RPMI7951 (cell line): ENCODE results near the gene ZNF483. TPM values are rescaled to one million over a fixed set of nuclear protein-coding genes. Genes with fewer than 3 reads are reported as not detected.
A peak's percentile ranks its signal among the peaks of the same experiment; 100 is the strongest.
"Not testable (repeated sequence)": the region's sequence is repeated elsewhere in the genome, so short reads cannot be mapped to it uniquely, and the experiment has no call there.

Experiments
- DNase-seq: peaks from one replicate; pipeline ENCODE4 v3.0.0-alpha.2; 2012; ENCODE audit warnings: low read depth
- total RNA-seq: library from RNA; depleted of rRNA; stranded (reverse); fragments of >200 nt; shearing (Covaris generic); gene quantifications from 2 replicates; pipeline ENCODE4 v1.2.3, GENCODE V29; 2014; rRNA removed

Gene ZNF483
- 0.96 and 0.98 TPM in 2 replicates for total RNA-seq

DNA sequence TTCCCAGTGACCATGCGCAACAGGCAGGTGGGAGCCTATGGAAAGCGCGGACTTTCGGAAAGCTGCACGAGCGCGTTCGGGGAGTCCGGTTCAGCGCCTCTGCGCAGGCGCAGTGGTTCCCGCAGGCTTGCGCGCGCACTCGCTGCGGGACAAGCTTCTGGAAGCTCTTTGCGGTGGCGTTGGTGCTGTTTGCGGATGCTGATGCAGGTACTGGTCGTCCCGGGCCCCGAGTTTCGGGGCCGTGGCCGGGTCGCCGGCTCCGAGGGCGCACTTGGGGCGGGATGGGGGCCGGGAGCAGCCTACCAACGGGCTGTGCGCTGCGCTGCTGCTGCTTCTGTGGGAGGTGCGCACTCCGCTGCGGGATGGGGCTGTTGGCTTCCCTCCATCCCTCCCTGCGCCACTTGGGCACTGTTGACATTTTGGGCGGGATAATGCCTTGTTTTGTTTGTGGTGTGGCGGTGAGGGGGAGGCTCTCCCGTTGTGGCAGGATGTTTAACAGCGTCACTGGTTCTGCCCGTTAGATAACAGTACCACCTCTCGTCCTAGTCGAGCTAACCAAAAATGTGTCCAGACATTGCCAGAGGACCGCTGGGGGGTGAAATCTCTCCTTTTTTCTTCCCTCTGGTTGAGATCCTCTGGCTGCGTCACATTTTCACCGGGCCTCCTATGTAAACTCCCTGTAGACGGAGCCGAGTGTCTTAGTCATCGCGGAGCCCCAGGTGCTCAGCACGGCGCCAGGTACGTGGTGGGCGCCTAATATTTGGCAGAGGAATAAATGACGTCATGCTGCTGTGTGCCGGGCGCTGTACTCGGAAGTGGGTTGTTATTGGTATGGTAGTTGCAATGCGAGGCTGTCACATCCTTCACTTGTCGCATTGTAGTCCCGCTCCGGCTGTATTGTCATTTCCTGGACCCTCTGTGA, at the start of gene ZNF483:
TSS of gene ZNF483 (plus strand) at position 124 of the 922 bp plus-strand sequence. CDS start 2,217 bp downstream, outside the sequence.
- peak; percentile 71 for DNase-seq

DNA sequence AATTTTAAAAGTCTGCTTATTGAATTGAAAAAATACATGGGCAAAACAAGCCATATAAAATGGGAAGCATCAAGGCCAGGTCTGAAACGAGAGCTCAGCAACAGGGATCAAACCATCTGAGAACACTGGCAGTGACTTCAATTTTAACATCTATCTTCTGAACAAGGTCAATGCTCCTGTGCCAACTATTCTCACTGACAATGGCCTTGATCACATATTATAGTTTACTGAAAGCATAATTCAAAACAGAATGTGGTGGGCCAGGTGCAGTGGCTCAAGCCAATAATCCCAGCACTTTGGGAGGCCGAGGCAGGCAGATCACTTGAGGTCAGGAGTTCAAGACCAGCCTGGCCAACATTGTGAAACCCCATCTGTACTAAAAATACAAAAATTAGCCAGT, 49.8 kb upstream of the ZNF483 start:
- DNase-seq: no peak

DNA sequence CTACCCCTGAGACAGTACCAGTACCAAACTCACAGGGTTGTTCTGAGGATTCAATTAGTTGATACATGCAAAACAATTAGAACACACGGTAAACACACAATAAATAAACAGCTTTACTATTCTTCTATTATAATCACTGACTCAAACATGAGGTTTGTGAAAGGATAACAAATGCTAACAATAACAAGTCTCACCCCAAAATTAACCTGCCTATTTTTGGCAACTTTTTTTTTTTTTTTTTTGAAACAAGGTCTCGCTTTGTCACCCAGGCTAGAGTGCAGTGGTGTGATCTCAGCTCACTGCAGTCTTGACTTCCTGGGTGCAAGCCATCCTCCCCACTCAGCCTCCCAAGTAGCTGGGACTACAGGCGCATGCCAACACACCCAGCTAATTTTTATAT, 47.3 kb upstream of the ZNF483 start:
- DNase-seq: no peak

DNA sequence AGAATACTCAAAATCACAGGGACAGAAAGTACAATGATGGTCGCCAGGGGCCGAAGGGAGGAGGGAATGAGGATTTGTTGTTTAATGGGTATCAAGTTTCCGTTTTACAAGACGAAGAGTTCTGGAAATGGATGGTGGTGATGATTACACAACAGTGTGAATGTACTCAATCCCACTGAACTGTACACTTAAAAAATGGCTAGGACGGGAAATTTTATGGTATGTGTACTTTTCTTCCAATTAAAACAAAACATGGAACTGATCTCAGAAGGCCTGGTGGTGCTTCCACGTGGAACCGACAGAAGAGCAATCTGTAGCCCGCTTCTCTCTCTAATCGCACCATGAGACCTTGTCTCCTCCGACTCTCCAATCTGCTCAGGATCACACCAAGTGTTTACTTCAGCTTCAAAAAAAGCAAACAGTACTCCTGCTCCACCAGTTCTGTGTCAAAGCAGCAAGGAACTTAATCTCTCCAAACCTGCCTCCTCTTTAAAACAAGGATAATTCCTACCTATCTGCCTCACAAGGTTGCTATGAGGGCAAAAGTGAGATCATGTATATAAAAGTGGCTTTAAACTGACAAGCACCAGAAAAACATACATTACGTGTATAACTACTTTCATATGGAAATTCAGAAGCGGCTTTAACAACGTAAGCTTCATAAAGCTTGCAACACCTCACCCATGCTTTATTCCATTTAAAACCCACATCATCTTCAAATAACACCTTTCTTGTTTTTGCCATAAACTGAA, 42.9 kb upstream of the ZNF483 start:
- peak; percentile 41 for DNase-seq

DNA sequence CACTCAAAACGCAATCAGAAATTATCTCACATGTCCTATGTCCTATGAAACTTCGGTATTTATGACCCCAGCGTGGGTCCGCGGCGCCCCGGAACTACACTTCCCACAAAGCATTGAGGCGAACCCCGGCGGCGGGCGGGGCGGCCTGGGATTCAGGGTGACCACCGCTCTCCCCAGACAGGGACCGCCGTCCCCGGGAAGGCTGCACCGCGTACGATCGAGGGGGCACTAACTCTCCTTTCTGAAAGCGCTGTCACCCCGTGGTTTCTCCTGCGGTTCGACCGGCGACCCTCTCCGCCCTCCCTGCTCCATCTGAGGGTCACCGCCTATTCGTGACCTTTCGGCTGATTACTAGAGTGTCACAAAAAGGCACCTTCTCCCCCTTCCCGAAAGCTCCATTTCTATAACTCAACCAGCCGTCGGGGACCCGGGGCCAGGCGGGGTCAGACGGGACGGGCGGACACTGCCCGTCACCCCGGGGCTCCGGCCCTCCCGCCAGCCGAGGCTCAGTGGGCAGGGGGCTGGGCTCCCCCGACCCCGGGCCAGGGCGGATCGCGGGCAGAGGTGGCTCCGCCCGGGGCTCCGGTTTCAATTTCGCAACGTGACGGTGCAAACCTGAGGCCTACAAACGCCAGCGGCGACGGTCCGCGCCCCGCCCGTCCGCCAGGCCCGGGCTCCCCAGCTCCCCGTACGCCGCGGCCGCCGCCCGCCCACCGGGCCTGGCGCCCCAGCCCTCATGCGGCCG, 42.1 kb upstream of the ZNF483 start:
- peak; percentile 56 for DNase-seq

DNA sequence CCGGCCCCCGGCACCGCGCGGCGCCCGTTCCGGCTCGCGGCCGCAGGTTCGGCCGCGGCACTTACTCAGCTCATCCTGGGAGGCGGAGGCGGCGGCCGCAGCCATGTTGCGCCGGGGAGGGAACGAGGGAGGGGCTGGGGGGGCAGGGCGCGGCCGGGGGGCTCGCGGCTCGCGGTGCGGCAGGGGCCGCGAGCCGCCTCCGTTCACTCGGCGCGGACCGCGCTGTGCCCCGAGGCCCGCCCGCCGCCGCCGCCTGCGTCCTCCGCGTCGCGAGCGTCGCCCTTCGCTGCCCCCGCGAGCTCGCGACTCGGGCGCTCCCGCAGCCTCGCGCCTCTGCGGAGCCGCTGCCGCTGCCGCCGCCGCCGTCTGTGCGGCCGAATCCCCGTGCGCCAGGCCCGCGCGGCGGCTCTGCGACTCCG, 41.5 kb upstream of the ZNF483 start:
- no peak for DNase-seq

DNA sequence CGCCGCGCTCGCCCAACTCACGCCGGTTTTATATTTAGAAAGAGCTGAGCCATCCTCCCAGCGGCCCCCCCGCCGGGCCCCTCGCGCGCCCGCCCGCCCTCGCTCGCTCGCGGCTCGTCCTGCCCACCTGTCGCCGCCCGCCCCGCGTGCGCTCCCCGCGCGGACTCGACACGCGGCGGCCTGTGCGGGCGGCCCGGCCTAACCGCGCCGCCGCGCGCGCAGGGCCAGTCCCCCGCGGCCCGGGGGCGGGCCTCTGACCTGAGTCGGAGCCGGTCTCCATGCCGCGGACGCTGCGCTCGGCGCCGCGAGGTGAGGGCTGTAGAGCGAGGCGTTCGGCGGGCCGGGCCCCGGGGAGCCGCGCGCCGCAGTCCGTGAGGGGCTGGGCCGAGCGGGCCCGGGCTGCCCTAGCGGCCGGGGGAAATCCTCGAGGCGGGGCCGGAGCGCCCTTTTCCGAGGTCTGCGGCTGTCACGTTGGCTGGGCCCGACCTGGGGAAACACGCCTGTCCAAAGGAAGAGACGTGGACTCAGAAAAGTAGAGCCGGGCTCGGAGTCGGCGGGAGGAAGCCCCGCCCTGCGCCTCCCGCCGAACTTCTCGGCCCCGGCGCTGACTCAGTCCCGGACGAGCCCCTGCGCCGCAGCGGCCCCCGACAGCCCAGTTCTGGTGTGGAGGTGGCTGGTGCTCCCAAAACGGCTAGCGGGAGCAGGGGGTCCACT, 41.0 kb upstream of the ZNF483 start, which contains the start of gene ECPAS:
TSS of gene ECPAS (minus strand) at position 526 of the 714 bp plus-strand sequence. CDS start 11,465 bp downstream, outside the sequence.
- peak; percentile 83 for DNase-seq

DNA sequence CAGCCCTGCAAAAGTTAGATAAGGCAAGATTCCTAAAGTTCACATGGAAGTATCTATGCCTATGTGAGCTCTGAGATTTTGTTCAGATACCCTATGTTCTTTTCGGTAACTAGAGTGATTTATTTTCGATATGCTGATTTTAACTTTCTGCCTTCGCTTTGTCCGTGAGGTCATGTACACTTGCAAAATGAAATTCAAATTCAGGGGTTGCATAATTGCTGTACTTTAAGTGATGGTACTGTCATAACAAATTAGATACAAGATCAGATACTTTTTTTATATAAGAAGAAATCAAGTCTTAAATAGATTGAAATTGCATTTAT, 40.4 kb upstream of the ZNF483 start:
- no peak for DNase-seq

DNA sequence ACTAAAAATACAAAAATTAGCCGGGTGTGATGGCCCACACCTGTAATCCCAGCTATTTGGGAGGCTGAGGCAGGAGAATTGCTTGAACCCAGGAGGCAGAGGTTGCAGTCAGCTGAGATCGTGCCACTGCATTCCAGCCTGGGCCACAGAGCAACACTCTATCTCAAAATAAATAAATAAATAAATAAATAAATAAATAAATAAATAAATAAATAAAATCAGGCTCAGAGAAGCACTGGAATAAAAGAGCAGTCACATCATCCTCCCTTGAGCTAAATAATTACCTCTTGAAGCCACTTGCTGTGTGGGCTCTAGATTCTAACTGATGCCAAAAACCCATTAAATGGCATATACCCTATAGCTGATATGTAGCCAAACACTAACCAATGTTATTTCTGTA, 27.8 kb upstream of the ZNF483 start:
- not testable (repeated sequence) for DNase-seq

DNA sequence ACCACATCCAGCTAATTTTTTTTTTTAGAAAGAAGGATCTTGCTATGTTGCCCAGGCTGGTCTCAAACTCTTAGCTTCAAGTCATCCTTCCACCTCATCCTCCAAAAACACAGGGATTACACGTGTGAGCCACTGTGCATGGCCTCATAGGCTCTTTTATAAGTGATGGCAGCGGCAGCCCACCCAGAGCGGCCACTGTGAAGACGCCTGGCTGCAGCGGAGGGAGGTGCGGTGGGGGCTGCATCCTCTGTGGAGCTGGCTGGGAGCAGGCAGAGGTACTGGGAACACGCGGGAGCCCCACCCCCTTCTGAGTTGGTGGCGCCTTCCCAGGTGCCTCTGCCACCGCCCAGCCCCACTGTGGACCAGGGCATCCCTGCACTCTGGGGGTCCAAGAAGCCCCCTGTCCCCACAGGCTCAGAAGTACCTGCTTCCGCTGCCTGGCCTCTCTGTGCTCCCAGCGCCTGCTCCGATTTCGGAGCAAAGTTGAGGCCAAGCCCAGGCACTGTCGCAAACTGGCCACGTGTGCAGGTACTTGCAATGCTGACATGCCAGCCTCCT, 23.9 kb upstream of the ZNF483 start:
- DNase-seq: no peak

DNA sequence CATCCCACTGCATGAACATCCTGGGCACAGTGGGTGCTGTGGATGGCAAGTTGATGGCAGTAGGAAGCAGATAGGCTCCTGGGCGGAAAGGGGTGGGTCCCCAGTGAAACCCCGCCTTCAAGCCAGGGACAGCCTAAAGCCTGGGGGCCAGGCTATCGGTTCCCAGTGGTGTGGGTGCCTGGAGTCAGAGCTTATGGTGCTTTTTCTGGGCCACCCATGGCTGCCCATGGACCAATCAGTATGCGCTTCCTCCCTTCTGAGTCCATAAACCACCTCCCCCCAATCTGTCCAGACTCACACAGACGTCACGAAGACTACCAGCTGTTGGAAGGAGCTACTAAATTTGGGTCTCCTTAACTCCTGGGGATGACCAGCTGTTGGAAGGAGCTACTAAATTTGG, 23.3 kb upstream of the ZNF483 start:
- DNase-seq: no peak

DNA sequence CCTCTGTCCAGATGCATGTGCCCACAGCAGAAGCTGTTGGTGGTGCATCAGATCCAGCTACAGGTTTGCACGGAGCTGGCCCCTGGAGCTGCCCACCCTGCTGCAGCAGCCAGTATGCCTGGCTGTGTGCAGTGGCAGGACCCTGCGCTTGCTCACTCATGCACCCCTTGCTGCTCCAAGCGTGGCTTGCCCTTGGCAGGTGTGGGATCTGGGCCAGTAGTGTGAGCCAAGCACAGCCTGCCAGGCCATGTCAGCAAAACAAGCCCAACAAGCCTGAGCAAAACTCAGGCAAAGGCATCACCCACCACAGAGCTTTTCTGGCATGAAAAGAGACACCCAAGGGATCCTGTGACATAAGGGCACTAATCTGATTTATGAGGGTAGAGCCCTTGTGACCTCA, 22.5 kb upstream of the ZNF483 start:
- no peak for DNase-seq

DNA sequence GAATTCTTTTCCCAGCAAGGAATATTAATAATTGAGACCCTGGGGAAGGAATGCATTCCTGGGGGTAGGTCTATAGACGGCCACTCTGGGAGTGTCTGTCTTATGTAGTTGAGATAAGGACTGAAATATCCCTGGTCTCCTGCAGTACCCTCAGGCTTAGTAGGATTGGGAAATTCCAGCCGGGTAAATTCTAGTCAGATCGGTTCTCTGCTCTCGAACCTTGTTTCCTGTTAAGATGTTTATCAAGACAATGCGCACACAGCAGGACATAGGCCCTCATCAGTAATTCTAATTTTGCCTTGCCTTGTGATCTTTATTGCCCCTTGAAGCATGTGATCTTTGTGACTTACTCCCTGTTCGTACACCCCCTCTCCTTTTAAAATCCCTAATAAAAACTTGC, 13.4 kb upstream of the ZNF483 start:
- not testable (repeated sequence) for DNase-seq

DNA sequence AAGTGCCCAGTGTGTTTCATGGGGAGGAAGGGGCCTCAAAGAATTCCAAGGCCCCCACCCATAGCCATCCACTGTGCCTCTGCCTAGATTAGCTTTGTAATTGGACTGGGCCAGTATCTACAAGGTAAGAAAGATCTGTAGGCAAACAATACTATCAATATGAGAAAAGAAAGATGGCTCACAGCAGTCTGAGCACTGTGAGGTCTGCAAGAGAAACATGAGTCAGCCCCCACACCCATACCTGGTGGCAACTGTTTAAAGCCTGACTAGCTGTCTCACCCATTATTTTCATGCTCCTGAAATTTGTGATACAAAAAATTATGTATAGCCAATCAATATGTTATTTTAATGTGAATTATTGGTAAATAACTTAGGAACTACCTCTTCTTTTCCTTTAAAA, 10.0 kb upstream of the ZNF483 start:
- DNase-seq: no peak

DNA sequence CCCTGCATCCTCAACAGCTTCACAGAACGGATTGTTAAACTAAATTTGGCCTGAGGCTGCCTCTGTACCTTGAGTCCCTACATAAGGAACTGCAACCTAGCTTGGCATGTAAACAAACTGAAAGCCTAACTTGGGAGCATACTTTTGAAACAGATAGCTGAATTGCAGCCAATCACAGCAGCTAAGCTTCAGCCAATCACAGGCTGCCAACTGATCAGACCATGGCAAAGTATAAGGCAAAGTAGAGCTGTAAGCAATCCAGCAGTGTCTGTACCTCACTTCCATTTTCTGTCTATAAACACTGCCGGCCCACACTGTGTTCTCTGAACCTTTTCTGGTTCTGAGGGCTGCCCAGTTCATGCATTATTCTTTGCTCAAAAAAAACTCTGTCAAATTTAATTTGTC, 8.9 kb upstream of the ZNF483 start:
- DNase-seq: peak; percentile 64

DNA sequence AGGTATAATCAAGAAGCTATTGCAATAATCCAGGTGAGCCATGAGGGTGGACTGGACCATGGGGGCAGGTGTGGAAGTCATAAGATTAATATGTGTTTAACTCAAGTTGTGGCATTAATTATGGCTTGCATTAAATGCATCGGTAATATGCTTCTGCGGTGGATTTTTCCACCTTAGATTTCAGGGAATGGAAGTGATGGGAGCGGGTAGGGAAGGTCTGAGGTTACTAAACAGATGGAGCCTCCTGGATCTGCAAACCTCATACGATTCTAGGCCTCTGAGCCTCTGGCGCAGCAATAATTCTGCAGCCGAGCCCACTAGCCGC, 286 bp upstream of the ZNF483 start:
- DNase-seq: no peak

DNA sequence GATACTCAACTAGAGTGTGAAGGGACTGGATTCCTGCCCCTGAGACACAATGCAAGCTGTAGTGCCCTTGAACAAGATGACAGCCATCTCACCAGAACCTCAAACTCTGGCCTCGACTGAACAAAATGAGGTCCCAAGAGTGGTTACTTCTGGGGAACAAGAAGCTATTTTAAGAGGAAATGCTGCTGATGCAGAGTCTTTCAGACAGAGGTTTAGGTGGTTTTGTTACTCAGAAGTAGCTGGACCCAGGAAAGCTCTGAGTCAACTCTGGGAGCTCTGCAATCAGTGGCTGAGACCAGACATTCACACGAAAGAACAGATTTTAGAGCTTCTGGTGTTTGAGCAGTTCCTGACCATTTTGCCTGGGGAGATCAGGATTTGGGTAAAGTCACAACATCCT, 2.4 kb downstream of the ZNF483 start:
- no peak for DNase-seq

DNA sequence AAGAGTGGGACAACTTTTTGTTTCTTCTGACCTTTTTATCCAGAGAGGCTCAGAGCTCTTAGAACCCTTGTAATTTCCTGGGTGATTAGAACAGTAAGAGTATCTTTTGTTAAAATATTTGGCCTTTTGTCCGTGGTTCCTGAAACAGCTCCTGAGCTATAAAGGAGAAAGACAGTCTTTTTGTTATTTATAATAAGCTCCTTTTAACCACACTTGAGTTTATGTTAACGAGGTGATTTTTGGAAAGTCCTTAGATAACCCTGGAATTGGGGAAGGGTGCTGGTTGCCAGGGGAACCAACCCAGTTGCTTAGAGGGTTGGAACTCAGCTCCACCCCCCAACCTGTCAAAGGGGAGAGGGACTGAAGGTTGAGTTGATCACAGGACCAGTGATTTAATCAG, 4.8 kb downstream of the ZNF483 start:
- no peak for DNase-seq

DNA sequence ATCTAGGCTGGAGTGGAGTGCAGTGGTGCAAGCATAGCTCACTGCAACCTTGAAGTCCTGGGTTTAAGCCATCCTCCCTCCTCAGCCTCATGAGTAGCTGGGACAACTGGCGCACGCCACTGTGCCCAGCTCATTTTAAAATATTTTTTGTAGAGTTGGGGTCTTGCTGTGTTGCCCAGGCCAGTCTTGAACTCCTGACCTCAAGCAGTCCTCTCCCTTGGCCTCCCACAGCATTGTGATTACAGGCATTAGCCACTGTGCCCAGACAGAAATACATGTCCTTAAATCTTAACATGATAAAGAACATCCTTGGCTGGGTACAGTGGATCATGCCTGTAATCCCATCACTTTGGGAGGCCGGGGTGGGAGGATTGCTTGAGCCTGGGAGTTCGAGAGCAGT, 6.7 kb downstream of the ZNF483 start:
- DNase-seq: no peak

DNA sequence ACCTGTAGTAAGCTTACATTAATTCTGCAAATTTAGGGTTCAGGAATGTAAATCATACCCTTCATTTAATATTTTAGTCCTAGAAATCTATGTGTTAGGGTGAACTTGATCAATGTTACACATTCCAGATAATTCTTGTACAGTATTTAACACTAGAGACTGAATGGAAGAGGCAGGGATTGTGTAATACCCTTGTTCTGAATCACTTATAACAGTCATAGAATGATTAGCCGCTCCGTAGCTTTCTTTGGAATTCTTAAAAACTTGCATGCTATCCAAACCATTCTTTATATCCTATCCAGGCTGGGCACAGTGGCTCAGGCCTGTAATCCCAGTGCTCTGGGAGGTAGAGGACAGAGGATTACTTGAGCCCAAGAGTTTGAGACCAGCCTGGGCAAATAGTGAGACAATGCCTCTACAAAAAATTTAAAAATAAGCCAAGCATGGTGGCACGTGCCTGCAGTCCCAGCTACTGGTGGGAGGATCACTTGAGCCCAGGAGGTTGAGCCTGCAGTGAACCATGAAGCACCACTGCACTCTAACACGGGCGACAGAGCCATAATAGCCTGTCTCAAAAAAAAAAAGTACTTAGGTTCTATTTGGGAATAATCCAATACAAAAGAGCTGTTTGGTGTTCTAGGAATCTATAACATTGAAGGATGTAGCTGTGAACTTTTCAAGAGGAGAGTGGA, 8.3 kb downstream of the ZNF483 start:
- DNase-seq: no peak
